Measurements from ENCODE around the gene PRDM16. TPM values are rescaled to one million over a fixed set of nuclear protein-coding genes. Genes with fewer than 3 reads are reported as not detected.

PRDM16 gene
- total and polyA plus RNA-seq, 2 donors (not counting 1 experiment from before 2014, with no cell fraction given) = 0.03 to 0.12 TPM

GRCh38 chr1:3339856-3340255 is 270.9 kb downstream of the PRDM16 start:
- Histone ChIP-seq H3K27ac (ENCODE audit: low read length in 2 of 2) (no peak overlapping the region), H3K4me3 (ENCODE audit: control extremely low read depth in 1 of 5, extremely low read depth in 1 of 5, insufficient read depth in 1 of 5, low read depth in 2 of 5, low read length in 4 of 5) (no peak overlapping the region), H3K9ac (ENCODE audit: low read length) (no peak overlapping the region), H3K27me3 (replicated peaks in 1 of 4; ENCODE audit: control extremely low read depth in 1 of 4, control insufficient read depth in 3 of 4, insufficient read depth in 4 of 4, low read length in 3 of 4) (no peaks in the 10 kb centered on the region), H3K9me3 (ENCODE audit: control extremely low read depth in 1 of 3, control insufficient read depth in 2 of 3, insufficient read depth in 1 of 3, low read length in 2 of 3) (peaks cover 0 to 56% (median 11%) of the 10 kb centered on the region in 3 donors), H2AFZ (ENCODE audit: insufficient read depth, low read depth, low read length, poor library complexity, severe bottlenecking) (no peak overlapping the region), H4K20me1 (ENCODE audit: control insufficient read depth, insufficient read depth, low read length, poor library complexity, severe bottlenecking) (no peaks in the 10 kb centered on the region), H3K36me3 (replicated peaks in 1 of 2; ENCODE audit: control extremely low read depth in 1 of 2, control insufficient read depth in 1 of 2, extremely low read depth in 1 of 2, insufficient read depth in 2 of 2, low read length in 1 of 2) (no peaks in the 10 kb centered on the region), H3K4me1 (ENCODE audit: control insufficient read depth in 2 of 2, insufficient read depth in 2 of 2, low read length in 2 of 2) (no peaks in the 10 kb centered on the region), H3K4me2 (replicated peaks; ENCODE audit: low read depth, low read length, poor library complexity, severe bottlenecking) (no peak overlapping the region), H3K79me2 (ENCODE audit: control insufficient read depth, insufficient read depth, low read length) (no peaks in the 10 kb centered on the region)
- H3K27me3 Mint-ChIP-seq = no peaks in the 10 kb centered on the region
- peaks cover 6% of the 10 kb centered on the region for H3K9me3 Mint-ChIP-seq (ENCODE audit: insufficient read depth)
- H3K4me1 Mint-ChIP-seq = no peaks in the 10 kb centered on the region
- ChIA-PET POLR2A (no interaction called here), CTCF (no interaction called here)
- intact Hi-C loops (cut with micrococcal nuclease) = no loop called here
- 99% methylated on average over 11 of the region's 12 CpGs for WGBS (ENCODE audit: insufficient coverage)
- ATAC-seq (ENCODE audit: low read depth) (no peak), DNase-seq (no peak)
- H3K4me3 Mint-ChIP-seq = no peak overlapping the region
- no peak for TF ChIP-seq EZH2 (IDR thresholded peaks at IDR 0.05; ENCODE audit: borderline replicate concordance, insufficient read depth, low read depth, low read length, poor library complexity, severe bottlenecking)
- TF ChIP-seq, protein P1, sequence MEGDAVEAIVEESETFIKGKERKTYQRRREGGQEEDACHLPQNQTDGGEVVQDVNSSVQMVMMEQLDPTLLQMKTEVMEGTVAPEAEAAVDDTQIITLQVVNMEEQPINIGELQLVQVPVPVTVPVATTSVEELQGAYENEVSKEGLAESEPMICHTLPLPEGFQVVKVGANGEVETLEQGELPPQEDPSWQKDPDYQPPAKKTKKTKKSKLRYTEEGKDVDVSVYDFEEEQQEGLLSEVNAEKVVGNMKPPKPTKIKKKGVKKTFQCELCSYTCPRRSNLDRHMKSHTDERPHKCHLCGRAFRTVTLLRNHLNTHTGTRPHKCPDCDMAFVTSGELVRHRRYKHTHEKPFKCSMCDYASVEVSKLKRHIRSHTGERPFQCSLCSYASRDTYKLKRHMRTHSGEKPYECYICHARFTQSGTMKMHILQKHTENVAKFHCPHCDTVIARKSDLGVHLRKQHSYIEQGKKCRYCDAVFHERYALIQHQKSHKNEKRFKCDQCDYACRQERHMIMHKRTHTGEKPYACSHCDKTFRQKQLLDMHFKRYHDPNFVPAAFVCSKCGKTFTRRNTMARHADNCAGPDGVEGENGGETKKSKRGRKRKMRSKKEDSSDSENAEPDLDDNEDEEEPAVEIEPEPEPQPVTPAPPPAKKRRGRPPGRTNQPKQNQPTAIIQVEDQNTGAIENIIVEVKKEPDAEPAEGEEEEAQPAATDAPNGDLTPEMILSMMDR (IDR thresholded peaks at IDR 0.05) = no peak
- H3K27ac Mint-ChIP-seq = no peak overlapping the region

DNA sequence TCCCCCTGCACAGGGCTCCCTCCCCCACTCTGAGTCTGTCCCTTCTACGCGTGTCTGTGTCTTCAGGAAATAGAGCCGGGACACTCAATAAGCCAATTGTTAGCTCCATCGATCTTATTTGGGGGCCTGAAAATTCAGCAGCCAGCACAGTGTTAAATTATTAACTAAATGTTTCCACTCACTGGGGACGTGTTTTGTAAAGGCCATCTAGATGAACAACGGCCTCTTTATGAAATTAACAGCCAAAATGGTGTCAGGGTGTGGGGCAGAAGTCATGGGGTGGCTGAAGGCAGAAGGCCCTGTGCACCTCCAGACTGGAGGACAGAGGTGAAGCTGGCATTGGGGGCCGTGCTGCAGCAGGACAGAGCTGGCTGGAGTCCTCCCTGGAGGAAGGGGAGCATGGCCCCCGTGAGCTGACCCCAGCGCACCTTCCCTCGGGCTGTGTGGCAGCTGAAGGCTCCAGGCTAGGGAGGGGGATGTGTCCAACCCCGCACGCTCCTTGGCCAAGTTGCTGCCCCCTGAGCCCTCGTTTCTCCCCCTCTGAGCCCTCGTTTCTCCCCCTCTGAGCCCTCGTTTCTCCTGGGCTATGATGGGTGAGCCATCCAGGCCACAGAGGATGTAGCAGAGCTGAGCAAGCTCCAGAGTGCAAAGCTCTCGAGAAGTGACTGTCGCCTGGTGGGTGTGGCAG is 271.7 kb downstream of the PRDM16 start:
- Histone ChIP-seq H3K36me3 (replicated peaks in 1 of 2; ENCODE audit: control extremely low read depth in 1 of 2, control insufficient read depth in 1 of 2, extremely low read depth in 1 of 2, insufficient read depth in 2 of 2, low read length in 1 of 2) (no peaks in the 10 kb centered on the region), H3K9ac (ENCODE audit: low read length) (no peak overlapping the region), H2AFZ (ENCODE audit: insufficient read depth, low read depth, low read length, poor library complexity, severe bottlenecking) (no peak overlapping the region), H3K79me2 (ENCODE audit: control insufficient read depth, insufficient read depth, low read length) (no peaks in the 10 kb centered on the region), H3K9me3 (ENCODE audit: control extremely low read depth in 1 of 3, control insufficient read depth in 2 of 3, insufficient read depth in 1 of 3, low read length in 2 of 3) (peaks cover 0 to 65% (median 13%) of the 10 kb centered on the region in 3 donors), H3K27ac (ENCODE audit: low read length in 2 of 2) (no peak overlapping the region), H3K27me3 (replicated peaks in 1 of 4; ENCODE audit: control extremely low read depth in 1 of 4, control insufficient read depth in 3 of 4, insufficient read depth in 4 of 4, low read length in 3 of 4) (no peaks in the 10 kb centered on the region), H4K20me1 (ENCODE audit: control insufficient read depth, insufficient read depth, low read length, poor library complexity, severe bottlenecking) (no peaks in the 10 kb centered on the region), H3K4me3 (ENCODE audit: control extremely low read depth in 1 of 5, extremely low read depth in 1 of 5, insufficient read depth in 1 of 5, low read depth in 2 of 5, low read length in 4 of 5) (no peak overlapping the region), H3K4me1 (ENCODE audit: control insufficient read depth in 2 of 2, insufficient read depth in 2 of 2, low read length in 2 of 2) (no peaks in the 10 kb centered on the region), H3K4me2 (replicated peaks; ENCODE audit: low read depth, low read length, poor library complexity, severe bottlenecking) (no peak overlapping the region)
- Mint-ChIP-seq H3K27me3 (no peaks in the 10 kb centered on the region), H3K4me1 (no peaks in the 10 kb centered on the region), H3K9me3 (ENCODE audit: insufficient read depth) (peaks cover 6% of the 10 kb centered on the region), H3K27ac (no peak overlapping the region), H3K4me3 (no peak overlapping the region)
- TF ChIP-seq, protein P1 (IDR thresholded peaks at IDR 0.05) = no peak
- no peak for TF ChIP-seq EZH2 (IDR thresholded peaks at IDR 0.05; ENCODE audit: borderline replicate concordance, insufficient read depth, low read depth, low read length, poor library complexity, severe bottlenecking)
- intact Hi-C loops (cut with micrococcal nuclease) = no loop called here
- DNase-seq (no peak), ATAC-seq (ENCODE audit: low read depth) (no peak)
- WGBS (ENCODE audit: insufficient coverage) = 89% methylated on average over 16 of the region's 17 CpGs
- ChIA-PET POLR2A (no interaction called here), CTCF (no interaction called here)
